Measurements from ENCODE around the gene ZFP36L2.

DNA sequence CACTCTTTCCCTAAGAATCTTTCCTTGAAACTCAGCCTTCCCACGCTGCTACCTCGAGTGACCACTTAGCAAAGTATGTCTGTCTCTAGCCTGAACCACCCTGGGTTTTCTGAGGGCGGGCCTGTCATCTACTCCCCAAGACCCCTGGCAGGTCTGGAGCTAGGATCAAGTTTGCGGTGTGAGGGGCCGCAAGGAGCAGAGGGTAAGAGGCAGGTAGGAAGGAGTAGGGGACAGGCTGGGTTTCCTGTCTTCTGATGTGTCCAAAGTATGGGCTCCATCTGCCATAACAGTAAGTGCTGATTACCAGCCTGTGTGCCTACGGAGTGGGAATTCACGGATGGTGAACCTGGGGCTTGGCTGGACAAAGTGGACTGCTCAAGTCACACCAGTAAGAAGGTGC, 25.4 kb downstream of the ZFP36L2 start:
- TF ChIP-seq, protein P1, sequence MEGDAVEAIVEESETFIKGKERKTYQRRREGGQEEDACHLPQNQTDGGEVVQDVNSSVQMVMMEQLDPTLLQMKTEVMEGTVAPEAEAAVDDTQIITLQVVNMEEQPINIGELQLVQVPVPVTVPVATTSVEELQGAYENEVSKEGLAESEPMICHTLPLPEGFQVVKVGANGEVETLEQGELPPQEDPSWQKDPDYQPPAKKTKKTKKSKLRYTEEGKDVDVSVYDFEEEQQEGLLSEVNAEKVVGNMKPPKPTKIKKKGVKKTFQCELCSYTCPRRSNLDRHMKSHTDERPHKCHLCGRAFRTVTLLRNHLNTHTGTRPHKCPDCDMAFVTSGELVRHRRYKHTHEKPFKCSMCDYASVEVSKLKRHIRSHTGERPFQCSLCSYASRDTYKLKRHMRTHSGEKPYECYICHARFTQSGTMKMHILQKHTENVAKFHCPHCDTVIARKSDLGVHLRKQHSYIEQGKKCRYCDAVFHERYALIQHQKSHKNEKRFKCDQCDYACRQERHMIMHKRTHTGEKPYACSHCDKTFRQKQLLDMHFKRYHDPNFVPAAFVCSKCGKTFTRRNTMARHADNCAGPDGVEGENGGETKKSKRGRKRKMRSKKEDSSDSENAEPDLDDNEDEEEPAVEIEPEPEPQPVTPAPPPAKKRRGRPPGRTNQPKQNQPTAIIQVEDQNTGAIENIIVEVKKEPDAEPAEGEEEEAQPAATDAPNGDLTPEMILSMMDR (IDR thresholded peaks at IDR 0.05; ENCODE audit: insufficient read depth, low read length) = no peak
- TF ChIP-seq, protein P2, sequence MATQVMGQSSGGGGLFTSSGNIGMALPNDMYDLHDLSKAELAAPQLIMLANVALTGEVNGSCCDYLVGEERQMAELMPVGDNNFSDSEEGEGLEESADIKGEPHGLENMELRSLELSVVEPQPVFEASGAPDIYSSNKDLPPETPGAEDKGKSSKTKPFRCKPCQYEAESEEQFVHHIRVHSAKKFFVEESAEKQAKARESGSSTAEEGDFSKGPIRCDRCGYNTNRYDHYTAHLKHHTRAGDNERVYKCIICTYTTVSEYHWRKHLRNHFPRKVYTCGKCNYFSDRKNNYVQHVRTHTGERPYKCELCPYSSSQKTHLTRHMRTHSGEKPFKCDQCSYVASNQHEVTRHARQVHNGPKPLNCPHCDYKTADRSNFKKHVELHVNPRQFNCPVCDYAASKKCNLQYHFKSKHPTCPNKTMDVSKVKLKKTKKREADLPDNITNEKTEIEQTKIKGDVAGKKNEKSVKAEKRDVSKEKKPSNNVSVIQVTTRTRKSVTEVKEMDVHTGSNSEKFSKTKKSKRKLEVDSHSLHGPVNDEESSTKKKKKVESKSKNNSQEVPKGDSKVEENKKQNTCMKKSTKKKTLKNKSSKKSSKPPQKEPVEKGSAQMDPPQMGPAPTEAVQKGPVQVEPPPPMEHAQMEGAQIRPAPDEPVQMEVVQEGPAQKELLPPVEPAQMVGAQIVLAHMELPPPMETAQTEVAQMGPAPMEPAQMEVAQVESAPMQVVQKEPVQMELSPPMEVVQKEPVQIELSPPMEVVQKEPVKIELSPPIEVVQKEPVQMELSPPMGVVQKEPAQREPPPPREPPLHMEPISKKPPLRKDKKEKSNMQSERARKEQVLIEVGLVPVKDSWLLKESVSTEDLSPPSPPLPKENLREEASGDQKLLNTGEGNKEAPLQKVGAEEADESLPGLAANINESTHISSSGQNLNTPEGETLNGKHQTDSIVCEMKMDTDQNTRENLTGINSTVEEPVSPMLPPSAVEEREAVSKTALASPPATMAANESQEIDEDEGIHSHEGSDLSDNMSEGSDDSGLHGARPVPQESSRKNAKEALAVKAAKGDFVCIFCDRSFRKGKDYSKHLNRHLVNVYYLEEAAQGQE (IDR thresholded peaks at IDR 0.05; ENCODE audit: insufficient replicate concordance, low read depth) = no peak
- TF ChIP-seq SPI1 (IDR thresholded peaks at IDR 0.05; ENCODE audit: borderline replicate concordance, low read depth) = no peak
- TF ChIP-seq POLR2AphosphoS5 (IDR thresholded peaks at IDR 0.05; ENCODE audit: low read depth) = no peak
